GM23338 (cell line): ENCODE measurements around the gene OR6K3. TPM values are rescaled to one million over a fixed set of nuclear protein-coding genes. Genes with fewer than 3 reads are reported as not detected.

Experiments
- ATAC-seq: fragments of 200-7000 bp; cut with Tn5 transposase; 3 replicates; pipeline ENCODE4 v1.9.1; 2020
- DNase-seq: peaks from one replicate; pipeline ENCODE4 v3.0.0-alpha.2; 2015; ENCODE audit warnings: low spot score
- H2AFZ ChIP-seq: fragments of 200-600 bp; sonication (generic); 2 replicates; pipeline ENCODE4 v1.8.0; 2016; ENCODE audit warnings: antibody characterized with exemption, mild to moderate bottlenecking, moderate library complexity
- H3F3A ChIP-seq: fragments of 200-600 bp; sonication (generic); replicated peaks from 2 replicates; pipeline ENCODE4 v1.8.0; 2017; ENCODE audit warnings: antibody characterized with exemption, mixed run types, low read depth
- H3K27ac ChIP-seq: fragments of 200-600 bp; sonication (generic); 2 replicates; pipeline ENCODE4 v1.6.1; 2016; ENCODE audit warnings: low read depth
- H3K27me3 ChIP-seq: fragments of 200-600 bp; sonication (generic); 2 replicates; pipeline ENCODE4 v1.8.0; 2016; ENCODE audit warnings: mild to moderate bottlenecking, mixed run types, moderate library complexity; ENCODE audit not compliant: insufficient read depth
- H3K36me3 ChIP-seq: fragments of 200-600 bp; sonication (generic); 2 replicates; pipeline ENCODE4 v1.8.0; 2016; ENCODE audit warnings: mild to moderate bottlenecking; ENCODE audit not compliant: insufficient read depth
- H3K4me1 ChIP-seq: fragments of 200-600 bp; sonication (generic); 2 replicates; pipeline ENCODE4 v1.8.0; 2016; ENCODE audit warnings: mild to moderate bottlenecking, moderate library complexity; ENCODE audit not compliant: insufficient read depth
- H3K4me2 ChIP-seq: fragments of 200-600 bp; sonication (generic); 2 replicates; pipeline ENCODE4 v1.7.1; 2017; ENCODE audit warnings: mixed run types
- H3K4me3 ChIP-seq: fragments of 200-600 bp; sonication (generic); 2 replicates; pipeline ENCODE4 v1.6.1; 2016; ENCODE audit warnings: mixed run types
- H3K79me2 ChIP-seq: fragments of 200-600 bp; sonication (generic); replicated peaks from 2 replicates; pipeline ENCODE4 v1.8.0; 2017; ENCODE audit warnings: mild to moderate bottlenecking; ENCODE audit not compliant: insufficient read depth
- H3K9me2 ChIP-seq: fragments of 200-600 bp; sonication (generic); 2 replicates; pipeline ENCODE4 v1.8.0; 2017; ENCODE audit not compliant: insufficient read depth
- H4K20me1 ChIP-seq: fragments of 200-600 bp; sonication (generic); replicated peaks from 2 replicates; pipeline ENCODE4 v1.8.0; 2017; ENCODE audit warnings: mild to moderate bottlenecking; ENCODE audit not compliant: insufficient read depth
- H3K27ac Mint-ChIP-seq: 2 replicates; pipeline ENCODE4 v1.8.0; 2020; ENCODE audit warnings: inconsistent platforms, mild to moderate bottlenecking, moderate library complexity, mixed read lengths
- H3K27me3 Mint-ChIP-seq: 3 replicates; pipeline ENCODE4 v1.8.0; 2022; ENCODE audit warnings: low read depth, mild to moderate bottlenecking, moderate library complexity, mixed read lengths, inconsistent platforms; ENCODE audit not compliant: insufficient read depth, poor library complexity
- H3K36me3 Mint-ChIP-seq: 3 replicates; pipeline ENCODE4 v1.8.0; 2021; ENCODE audit warnings: low read depth, mild to moderate bottlenecking, inconsistent platforms, moderate library complexity, mixed read lengths
- H3K4me1 Mint-ChIP-seq: 3 replicates; pipeline ENCODE4 v1.8.0; 2020; ENCODE audit warnings: mild to moderate bottlenecking, inconsistent platforms, mixed read lengths
- H3K4me3 Mint-ChIP-seq: 3 replicates; pipeline ENCODE4 v1.8.0; 2021; ENCODE audit warnings: moderate library complexity, mild to moderate bottlenecking, inconsistent platforms, mixed read lengths
- H3K9me3 Mint-ChIP-seq: 3 replicates; pipeline ENCODE4 v1.8.0; 2020; ENCODE audit warnings: moderate library complexity, mild to moderate bottlenecking, inconsistent platforms, mixed read lengths
- CREB1 ChIP-seq: fragments of 250-450 bp; sonication (Bioruptor Pico); IDR thresholded peaks from 2 replicates; pipeline ENCODE4 v1.5.0; 2020; ENCODE audit warnings: low read depth, mild to moderate bottlenecking, moderate library complexity
- EZH2 ChIP-seq: fragments of 200-600 bp; sonication (generic); IDR thresholded peaks from one replicate; pipeline ENCODE4 v1.8.0; 2017; ENCODE audit warnings: antibody characterized with exemption, mild to moderate bottlenecking, low read depth; ENCODE audit not compliant: unreplicated experiment
- EZH2phosphoT487 ChIP-seq: fragments of 200-600 bp; sonication (generic); IDR thresholded peaks from one replicate; pipeline ENCODE4 v1.8.1; 2018; ENCODE audit warnings: antibody characterized with exemption; ENCODE audit not compliant: unreplicated experiment
- JUNB ChIP-seq: IDR thresholded peaks from one replicate; pipeline ENCODE4 v1.6.1; 2016; ENCODE audit warnings: antibody characterized with exemption; ENCODE audit not compliant: unreplicated experiment
- POLR2AphosphoS5 ChIP-seq: IDR thresholded peaks from 2 replicates; pipeline ENCODE4 v1.6.1; 2016; ENCODE audit warnings: antibody characterized with exemption, low read depth
- ZNF114 ChIP-seq: fragments of 250-450 bp; sonication (Bioruptor Pico); IDR thresholded peaks from 2 replicates; pipeline ENCODE4 v1.5.0; 2020; ENCODE audit warnings: mild to moderate bottlenecking, moderate library complexity
- polyA plus RNA-seq: library from polyadenylated mRNA; unstranded; fragments of >200 nt; fragmentation: Nextera tagmentation; extraction: Ambion mirVana; gene quantifications from 2 replicates; pipeline ENCODE4 v1.2.1, GENCODE V29; 2016
- total RNA-seq: library from RNA; depleted of rRNA; stranded (reverse); fragments of >200 nt; shearing (Covaris generic); gene quantifications from 2 replicates; pipeline ENCODE4 v1.2.3, GENCODE V29; 2014
- TF ChIP-seq, protein P1 (sequence below): IDR thresholded peaks from one replicate; pipeline ENCODE4 v1.6.1; 2018; ENCODE audit warnings: antibody characterized with exemption; ENCODE audit not compliant: unreplicated experiment
- TF ChIP-seq, protein P2 (sequence below): IDR thresholded peaks from 2 replicates; pipeline ENCODE4 v1.6.1; 2016; ENCODE audit warnings: antibody characterized with exemption
- TF ChIP-seq, protein P3 (sequence below): fragments of 250-450 bp; sonication (Bioruptor Pico); IDR thresholded peaks from 2 replicates; pipeline ENCODE4 v1.5.0; 2020; ENCODE audit warnings: mild to moderate bottlenecking, moderate library complexity

Gene OR6K3
- total and polyA plus RNA-seq, 2 experiments from 2014 or later = not detected

DNA sequence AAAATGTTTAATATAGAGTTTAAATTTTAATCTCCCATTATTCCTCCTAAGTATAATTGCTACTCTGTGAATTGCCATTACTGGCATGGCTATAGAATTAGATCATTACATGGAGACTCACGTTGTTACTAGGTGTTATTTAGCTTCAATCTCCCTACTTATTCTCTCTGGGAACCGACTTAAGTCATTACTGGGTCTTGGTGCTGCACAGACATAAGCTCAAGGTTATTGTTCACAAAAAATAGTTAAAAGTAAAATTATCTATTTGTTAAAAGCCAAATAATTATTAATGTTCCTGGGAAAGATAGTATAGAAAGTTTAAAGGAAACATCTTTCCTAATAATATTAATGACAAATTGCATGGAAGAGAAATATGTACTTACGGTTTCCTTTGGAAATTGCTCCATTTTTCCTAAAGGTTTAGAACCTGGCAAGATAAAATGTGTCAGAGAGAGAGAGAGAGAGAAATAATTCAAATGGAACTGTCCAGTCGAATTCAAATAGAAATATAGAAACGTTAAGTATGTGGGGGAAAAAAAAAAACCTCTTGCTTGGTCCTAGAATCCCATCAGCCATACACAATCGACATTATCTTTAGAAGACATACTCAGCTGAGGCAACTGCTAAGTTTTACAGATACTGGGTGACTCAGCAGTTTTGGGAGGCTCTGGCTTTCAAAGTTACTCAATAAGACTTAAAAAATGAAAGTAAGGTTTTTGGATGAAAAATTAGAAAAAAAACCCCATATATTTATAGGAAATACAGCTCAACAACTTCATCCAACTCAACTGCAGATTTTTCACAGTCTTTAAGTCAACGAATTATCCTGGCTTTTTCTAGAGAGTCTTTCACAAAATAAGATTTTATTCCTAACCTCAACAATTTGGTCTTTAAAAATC is 34.2 kb downstream of the OR6K3 start, which contains the start of gene SPTA1:
TSS of gene SPTA1 (minus strand) at position 605 of the 899 bp plus-strand sequence. CDS start at position 407, 198 bp downstream.
- H3K9me2 ChIP-seq = no peaks in the 10 kb centered on the region
- TF ChIP-seq EZH2 (no peak), ZNF114 (no peak), EZH2phosphoT487 (no peak), CREB1 (CRISPR knock-in tag) (no peak), JUNB (no peak), POLR2AphosphoS5 (no peak)
- TF ChIP-seq, protein P1, sequence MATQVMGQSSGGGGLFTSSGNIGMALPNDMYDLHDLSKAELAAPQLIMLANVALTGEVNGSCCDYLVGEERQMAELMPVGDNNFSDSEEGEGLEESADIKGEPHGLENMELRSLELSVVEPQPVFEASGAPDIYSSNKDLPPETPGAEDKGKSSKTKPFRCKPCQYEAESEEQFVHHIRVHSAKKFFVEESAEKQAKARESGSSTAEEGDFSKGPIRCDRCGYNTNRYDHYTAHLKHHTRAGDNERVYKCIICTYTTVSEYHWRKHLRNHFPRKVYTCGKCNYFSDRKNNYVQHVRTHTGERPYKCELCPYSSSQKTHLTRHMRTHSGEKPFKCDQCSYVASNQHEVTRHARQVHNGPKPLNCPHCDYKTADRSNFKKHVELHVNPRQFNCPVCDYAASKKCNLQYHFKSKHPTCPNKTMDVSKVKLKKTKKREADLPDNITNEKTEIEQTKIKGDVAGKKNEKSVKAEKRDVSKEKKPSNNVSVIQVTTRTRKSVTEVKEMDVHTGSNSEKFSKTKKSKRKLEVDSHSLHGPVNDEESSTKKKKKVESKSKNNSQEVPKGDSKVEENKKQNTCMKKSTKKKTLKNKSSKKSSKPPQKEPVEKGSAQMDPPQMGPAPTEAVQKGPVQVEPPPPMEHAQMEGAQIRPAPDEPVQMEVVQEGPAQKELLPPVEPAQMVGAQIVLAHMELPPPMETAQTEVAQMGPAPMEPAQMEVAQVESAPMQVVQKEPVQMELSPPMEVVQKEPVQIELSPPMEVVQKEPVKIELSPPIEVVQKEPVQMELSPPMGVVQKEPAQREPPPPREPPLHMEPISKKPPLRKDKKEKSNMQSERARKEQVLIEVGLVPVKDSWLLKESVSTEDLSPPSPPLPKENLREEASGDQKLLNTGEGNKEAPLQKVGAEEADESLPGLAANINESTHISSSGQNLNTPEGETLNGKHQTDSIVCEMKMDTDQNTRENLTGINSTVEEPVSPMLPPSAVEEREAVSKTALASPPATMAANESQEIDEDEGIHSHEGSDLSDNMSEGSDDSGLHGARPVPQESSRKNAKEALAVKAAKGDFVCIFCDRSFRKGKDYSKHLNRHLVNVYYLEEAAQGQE = no peak
- TF ChIP-seq, protein P2, sequence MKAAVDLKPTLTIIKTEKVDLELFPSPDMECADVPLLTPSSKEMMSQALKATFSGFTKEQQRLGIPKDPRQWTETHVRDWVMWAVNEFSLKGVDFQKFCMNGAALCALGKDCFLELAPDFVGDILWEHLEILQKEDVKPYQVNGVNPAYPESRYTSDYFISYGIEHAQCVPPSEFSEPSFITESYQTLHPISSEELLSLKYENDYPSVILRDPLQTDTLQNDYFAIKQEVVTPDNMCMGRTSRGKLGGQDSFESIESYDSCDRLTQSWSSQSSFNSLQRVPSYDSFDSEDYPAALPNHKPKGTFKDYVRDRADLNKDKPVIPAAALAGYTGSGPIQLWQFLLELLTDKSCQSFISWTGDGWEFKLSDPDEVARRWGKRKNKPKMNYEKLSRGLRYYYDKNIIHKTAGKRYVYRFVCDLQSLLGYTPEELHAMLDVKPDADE = no peak
- TF ChIP-seq, protein P3, sequence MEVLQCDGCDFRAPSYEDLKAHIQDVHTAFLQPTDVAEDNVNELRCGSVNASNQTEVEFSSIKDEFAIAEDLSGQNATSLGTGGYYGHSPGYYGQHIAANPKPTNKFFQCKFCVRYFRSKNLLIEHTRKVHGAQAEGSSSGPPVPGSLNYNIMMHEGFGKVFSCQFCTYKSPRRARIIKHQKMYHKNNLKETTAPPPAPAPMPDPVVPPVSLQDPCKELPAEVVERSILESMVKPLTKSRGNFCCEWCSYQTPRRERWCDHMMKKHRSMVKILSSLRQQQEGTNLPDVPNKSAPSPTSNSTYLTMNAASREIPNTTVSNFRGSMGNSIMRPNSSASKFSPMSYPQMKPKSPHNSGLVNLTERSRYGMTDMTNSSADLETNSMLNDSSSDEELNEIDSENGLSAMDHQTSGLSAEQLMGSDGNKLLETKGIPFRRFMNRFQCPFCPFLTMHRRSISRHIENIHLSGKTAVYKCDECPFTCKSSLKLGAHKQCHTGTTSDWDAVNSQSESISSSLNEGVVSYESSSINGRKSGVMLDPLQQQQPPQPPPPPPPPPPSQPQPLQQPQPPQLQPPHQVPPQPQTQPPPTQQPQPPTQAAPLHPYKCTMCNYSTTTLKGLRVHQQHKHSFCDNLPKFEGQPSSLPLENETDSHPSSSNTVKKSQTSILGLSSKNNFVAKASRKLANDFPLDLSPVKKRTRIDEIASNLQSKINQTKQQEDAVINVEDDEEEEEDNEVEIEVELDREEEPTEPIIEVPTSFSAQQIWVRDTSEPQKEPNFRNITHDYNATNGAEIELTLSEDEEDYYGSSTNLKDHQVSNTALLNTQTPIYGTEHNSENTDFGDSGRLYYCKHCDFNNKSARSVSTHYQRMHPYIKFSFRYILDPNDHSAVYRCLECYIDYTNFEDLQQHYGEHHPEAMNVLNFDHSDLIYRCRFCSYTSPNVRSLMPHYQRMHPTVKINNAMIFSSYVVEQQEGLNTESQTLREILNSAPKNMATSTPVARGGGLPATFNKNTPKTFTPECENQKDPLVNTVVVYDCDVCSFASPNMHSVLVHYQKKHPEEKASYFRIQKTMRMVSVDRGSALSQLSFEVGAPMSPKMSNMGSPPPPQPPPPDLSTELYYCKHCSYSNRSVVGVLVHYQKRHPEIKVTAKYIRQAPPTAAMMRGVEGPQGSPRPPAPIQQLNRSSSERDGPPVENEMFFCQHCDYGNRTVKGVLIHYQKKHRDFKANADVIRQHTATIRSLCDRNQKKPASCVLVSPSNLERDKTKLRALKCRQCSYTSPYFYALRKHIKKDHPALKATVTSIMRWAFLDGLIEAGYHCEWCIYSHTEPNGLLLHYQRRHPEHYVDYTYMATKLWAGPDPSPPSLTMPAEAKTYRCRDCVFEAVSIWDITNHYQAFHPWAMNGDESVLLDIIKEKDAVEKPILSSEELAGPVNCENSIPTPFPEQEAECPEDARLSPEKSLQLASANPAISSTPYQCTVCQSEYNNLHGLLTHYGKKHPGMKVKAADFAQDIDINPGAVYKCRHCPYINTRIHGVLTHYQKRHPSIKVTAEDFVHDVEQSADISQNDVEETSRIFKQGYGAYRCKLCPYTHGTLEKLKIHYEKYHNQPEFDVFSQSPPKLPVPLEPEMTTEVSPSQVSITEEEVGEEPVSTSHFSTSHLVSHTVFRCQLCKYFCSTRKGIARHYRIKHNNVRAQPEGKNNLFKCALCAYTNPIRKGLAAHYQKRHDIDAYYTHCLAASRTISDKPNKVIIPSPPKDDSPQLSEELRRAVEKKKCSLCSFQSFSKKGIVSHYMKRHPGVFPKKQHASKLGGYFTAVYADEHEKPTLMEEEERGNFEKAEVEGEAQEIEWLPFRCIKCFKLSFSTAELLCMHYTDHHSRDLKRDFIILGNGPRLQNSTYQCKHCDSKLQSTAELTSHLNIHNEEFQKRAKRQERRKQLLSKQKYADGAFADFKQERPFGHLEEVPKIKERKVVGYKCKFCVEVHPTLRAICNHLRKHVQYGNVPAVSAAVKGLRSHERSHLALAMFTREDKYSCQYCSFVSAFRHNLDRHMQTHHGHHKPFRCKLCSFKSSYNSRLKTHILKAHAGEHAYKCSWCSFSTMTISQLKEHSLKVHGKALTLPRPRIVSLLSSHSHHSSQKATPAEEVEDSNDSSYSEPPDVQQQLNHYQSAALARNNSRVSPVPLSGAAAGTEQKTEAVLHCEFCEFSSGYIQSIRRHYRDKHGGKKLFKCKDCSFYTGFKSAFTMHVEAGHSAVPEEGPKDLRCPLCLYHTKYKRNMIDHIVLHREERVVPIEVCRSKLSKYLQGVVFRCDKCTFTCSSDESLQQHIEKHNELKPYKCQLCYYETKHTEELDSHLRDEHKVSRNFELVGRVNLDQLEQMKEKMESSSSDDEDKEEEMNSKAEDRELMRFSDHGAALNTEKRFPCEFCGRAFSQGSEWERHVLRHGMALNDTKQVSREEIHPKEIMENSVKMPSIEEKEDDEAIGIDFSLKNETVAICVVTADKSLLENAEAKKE = no peak
- Mint-ChIP-seq H3K4me3 (no peak within 1 kb of the TSS), H3K36me3 (no peaks in the 10 kb centered on the region), H3K9me3 (no peaks in the 10 kb centered on the region), H3K27ac (no peak within 1 kb of the TSS), H3K27me3 (no peaks in the 10 kb centered on the region), H3K4me1 (no peaks in the 10 kb centered on the region)
- no peak for DNase-seq
- H3K4me3 ChIP-seq = no peak within 1 kb of the TSS
- H4K20me1 ChIP-seq = no peaks in the 10 kb centered on the region
- H3K36me3 ChIP-seq = no peaks in the 10 kb centered on the region
- no peaks in the 10 kb centered on the region for H3F3A ChIP-seq
- H3K4me2 ChIP-seq = no peak within 1 kb of the TSS
- H3K79me2 ChIP-seq = no peaks in the 10 kb centered on the region
- no peak within 1 kb of the TSS for H3K27ac ChIP-seq
- peak within 1 kb of the TSS; percentile 39 for H2AFZ ChIP-seq
- ATAC-seq = no peak
- no peaks in the 10 kb centered on the region for H3K27me3 ChIP-seq
- H3K4me1 ChIP-seq = no peaks in the 10 kb centered on the region
